SU-DHL-6 (cell line): Measurements from ENCODE around the gene OR5H2.

Source experiments
- EZH2phosphoT487 ChIP-seq: fragments of 200-600 bp; sonication (generic), shearing (Covaris generic); conservative IDR thresholded peaks from 2 replicates; pipeline ENCODE4 v1.6.1; 2018; ENCODE audit warnings: mild to moderate bottlenecking, antibody characterized with exemption, low read length, moderate library complexity, mixed read lengths
- TF ChIP-seq, protein P1 (sequence below): fragments of 200-600 bp; sonication (generic); IDR thresholded peaks from one replicate; pipeline ENCODE4 v1.5.1; 2017; ENCODE audit warnings: antibody characterized with exemption, mild to moderate bottlenecking, low read length, moderate library complexity; ENCODE audit not compliant: insufficient read depth, poor library complexity, severe bottlenecking

DNA sequence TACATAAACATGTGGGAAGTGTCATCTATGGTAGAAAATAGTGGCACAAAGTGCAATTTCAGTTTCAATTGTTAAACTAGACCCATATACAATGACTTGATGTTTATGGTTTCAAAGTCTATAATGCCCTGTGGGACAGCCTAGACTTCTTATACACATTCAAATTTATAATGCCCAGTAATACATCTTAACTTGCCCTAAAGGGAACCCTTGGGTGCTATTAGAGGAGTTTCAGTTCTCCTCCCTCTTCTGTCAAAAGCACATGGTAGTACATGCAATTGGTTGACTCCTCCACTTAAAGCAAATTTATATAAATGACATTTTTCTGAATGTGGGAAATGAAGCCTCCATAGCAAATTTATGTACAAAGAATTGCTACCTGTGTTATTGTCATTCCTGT, 41.1 kb downstream of the OR5H2 start:
- TF ChIP-seq, protein P1, sequence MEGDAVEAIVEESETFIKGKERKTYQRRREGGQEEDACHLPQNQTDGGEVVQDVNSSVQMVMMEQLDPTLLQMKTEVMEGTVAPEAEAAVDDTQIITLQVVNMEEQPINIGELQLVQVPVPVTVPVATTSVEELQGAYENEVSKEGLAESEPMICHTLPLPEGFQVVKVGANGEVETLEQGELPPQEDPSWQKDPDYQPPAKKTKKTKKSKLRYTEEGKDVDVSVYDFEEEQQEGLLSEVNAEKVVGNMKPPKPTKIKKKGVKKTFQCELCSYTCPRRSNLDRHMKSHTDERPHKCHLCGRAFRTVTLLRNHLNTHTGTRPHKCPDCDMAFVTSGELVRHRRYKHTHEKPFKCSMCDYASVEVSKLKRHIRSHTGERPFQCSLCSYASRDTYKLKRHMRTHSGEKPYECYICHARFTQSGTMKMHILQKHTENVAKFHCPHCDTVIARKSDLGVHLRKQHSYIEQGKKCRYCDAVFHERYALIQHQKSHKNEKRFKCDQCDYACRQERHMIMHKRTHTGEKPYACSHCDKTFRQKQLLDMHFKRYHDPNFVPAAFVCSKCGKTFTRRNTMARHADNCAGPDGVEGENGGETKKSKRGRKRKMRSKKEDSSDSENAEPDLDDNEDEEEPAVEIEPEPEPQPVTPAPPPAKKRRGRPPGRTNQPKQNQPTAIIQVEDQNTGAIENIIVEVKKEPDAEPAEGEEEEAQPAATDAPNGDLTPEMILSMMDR, result no peak
- no peak for TF ChIP-seq EZH2phosphoT487
